SK-N-SH treated with all-trans-retinoic acid at 6 μM for 48 hours (cell line): Measurements from ENCODE around the gene STRADB.

Experiments
- ARNTL ChIP-seq: fragments of 450-650 bp; formaldehyde crosslinking; IDR thresholded peaks from 2 replicates; pipeline ENCODE4 v1.5.0; 2020; ENCODE audit warnings: low read depth, mild to moderate bottlenecking, moderate library complexity, borderline replicate concordance
- BACH2 ChIP-seq: fragments of 250-450 bp; sonication (Bioruptor Pico); IDR thresholded peaks from 2 replicates; pipeline ENCODE4 v1.9.0; 2021; ENCODE audit warnings: mild to moderate bottlenecking, borderline replicate concordance
- CREB5 ChIP-seq: fragments of 250-450 bp; sonication (Bioruptor Pico); IDR thresholded peaks from 2 replicates; pipeline ENCODE4 v1.5.1; 2020; ENCODE audit warnings: low read depth, mild to moderate bottlenecking, moderate library complexity
- CSDC2 ChIP-seq: fragments of 250-450 bp; sonication (Bioruptor Pico); IDR thresholded peaks from 2 replicates; pipeline ENCODE4 v1.5.0; 2020; ENCODE audit warnings: mild to moderate bottlenecking, moderate library complexity
- POU6F1 ChIP-seq: fragments of 250-450 bp; sonication (Bioruptor Pico); IDR thresholded peaks from 2 replicates; pipeline ENCODE4 v1.8.0; 2021; ENCODE audit warnings: low read depth, mild to moderate bottlenecking, moderate library complexity, borderline replicate concordance
- TCF4 ChIP-seq: fragments of 250-450 bp; sonication (Bioruptor Pico); IDR thresholded peaks from 2 replicates; pipeline ENCODE4 v1.8.0; 2021; ENCODE audit warnings: mild to moderate bottlenecking, moderate library complexity, borderline replicate concordance
- TSHZ2 ChIP-seq: fragments of 250-450 bp; sonication (Bioruptor Pico); IDR thresholded peaks from 2 replicates; pipeline ENCODE4 v1.5.0; 2020; ENCODE audit warnings: mild to moderate bottlenecking, moderate library complexity
- ZFP3 ChIP-seq: fragments of 250-450 bp; sonication (Bioruptor Pico); IDR thresholded peaks from 2 replicates; pipeline ENCODE4 v1.5.0; 2020; ENCODE audit warnings: mild to moderate bottlenecking, moderate library complexity
- ZFP30 ChIP-seq: fragments of 450-650 bp; formaldehyde crosslinking; IDR thresholded peaks from 2 replicates; pipeline ENCODE4 v1.5.0; 2022; ENCODE audit warnings: mild to moderate bottlenecking, moderate library complexity
- ZNF565 ChIP-seq: fragments of 450-650 bp; formaldehyde crosslinking; conservative IDR thresholded peaks from 2 replicates; pipeline ENCODE4 v1.5.0; 2020; ENCODE audit warnings: low read depth, mild to moderate bottlenecking, moderate library complexity
- ZNF70 ChIP-seq: fragments of 450-650 bp; formaldehyde crosslinking; IDR thresholded peaks from 2 replicates; pipeline ENCODE4 v1.5.0; 2020; ENCODE audit warnings: mild to moderate bottlenecking, moderate library complexity
- TF ChIP-seq, protein P1 (sequence below): fragments of 250-450 bp; sonication (Bioruptor Pico); IDR thresholded peaks from 2 replicates; pipeline ENCODE4 v1.5.1; 2021; ENCODE audit warnings: mild to moderate bottlenecking, moderate library complexity
- TF ChIP-seq, protein P2 (sequence below): fragments of 250-450 bp; sonication (Bioruptor Pico); IDR thresholded peaks from 2 replicates; pipeline ENCODE4 v1.8.0; 2020; ENCODE audit warnings: mild to moderate bottlenecking, moderate library complexity, borderline replicate concordance

GRCh38 chr2:201458381-201458780, 6.8 kb downstream of the STRADB start:
- TF ChIP-seq, protein P1, sequence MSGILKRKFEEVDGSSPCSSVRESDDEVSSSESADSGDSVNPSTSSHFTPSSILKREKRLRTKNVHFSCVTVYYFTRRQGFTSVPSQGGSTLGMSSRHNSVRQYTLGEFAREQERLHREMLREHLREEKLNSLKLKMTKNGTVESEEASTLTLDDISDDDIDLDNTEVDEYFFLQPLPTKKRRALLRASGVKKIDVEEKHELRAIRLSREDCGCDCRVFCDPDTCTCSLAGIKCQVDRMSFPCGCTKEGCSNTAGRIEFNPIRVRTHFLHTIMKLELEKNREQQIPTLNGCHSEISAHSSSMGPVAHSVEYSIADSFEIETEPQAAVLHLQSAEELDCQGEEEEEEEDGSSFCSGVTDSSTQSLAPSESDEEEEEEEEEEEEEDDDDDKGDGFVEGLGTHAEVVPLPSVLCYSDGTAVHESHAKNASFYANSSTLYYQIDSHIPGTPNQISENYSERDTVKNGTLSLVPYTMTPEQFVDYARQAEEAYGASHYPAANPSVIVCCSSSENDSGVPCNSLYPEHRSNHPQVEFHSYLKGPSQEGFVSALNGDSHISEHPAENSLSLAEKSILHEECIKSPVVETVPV (CRISPR knock-in tag): no peak
- TF ChIP-seq, protein P2, sequence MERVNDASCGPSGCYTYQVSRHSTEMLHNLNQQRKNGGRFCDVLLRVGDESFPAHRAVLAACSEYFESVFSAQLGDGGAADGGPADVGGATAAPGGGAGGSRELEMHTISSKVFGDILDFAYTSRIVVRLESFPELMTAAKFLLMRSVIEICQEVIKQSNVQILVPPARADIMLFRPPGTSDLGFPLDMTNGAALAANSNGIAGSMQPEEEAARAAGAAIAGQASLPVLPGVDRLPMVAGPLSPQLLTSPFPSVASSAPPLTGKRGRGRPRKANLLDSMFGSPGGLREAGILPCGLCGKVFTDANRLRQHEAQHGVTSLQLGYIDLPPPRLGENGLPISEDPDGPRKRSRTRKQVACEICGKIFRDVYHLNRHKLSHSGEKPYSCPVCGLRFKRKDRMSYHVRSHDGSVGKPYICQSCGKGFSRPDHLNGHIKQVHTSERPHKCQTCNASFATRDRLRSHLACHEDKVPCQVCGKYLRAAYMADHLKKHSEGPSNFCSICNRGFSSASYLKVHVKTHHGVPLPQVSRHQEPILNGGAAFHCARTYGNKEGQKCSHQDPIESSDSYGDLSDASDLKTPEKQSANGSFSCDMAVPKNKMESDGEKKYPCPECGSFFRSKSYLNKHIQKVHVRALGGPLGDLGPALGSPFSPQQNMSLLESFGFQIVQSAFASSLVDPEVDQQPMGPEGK (CRISPR knock-in tag): no peak
- TF ChIP-seq CSDC2 (CRISPR knock-in tag): no peak
- no peak for TF ChIP-seq ZNF70 (CRISPR knock-in tag)
- no peak for TF ChIP-seq TSHZ2
- TF ChIP-seq POU6F1 (CRISPR knock-in tag): no peak
- TF ChIP-seq ARNTL (CRISPR knock-in tag): no peak
- no peak for TF ChIP-seq CREB5 (CRISPR knock-in tag)
- no peak for TF ChIP-seq ZFP3 (CRISPR knock-in tag)
- TF ChIP-seq TCF4 (CRISPR knock-in tag): no peak
- TF ChIP-seq ZFP30 (CRISPR knock-in tag): no peak
- TF ChIP-seq ZNF565 (CRISPR knock-in tag): no peak
- TF ChIP-seq BACH2 (CRISPR knock-in tag): no peak
